HepG2 (cell line): Measurements from ENCODE around the gene CD300LD. TPM values are rescaled to one million over a fixed set of nuclear protein-coding genes. Genes with fewer than 3 reads are reported as not detected.

Experiments
- ATAC-seq: fragments of 200-7000 bp; cut with Tn5 transposase; 3 replicates; pipeline ENCODE4 v1.9.1; 2020; ENCODE audit warnings: mild to moderate bottlenecking, moderate library complexity
- Bru-seq: library from RNA; stranded (reverse); fragments of 400-500 nt; gene quantifications from one replicate; lab custom pipeline; 2021; lab: Mats Ljungman, UMichigan
- BruChase-seq, 2 experiments: library from RNA; stranded (reverse); fragments of 400-500 nt; gene quantifications; one replicate each; lab custom pipeline; 2021; lab: Mats Ljungman, UMichigan
- BruUV-seq: library from RNA; stranded (reverse); fragments of 400-500 nt; replicated peaks from 2 replicates; lab custom pipeline; 2021; lab: Mats Ljungman, UMichigan
- CTCF ChIA-PET: fragments of 300-600 bp; formaldehyde crosslinking; extraction: SDS; loops from one replicate; lab custom pipeline; 2021; ENCODE audit warnings: low total read pairs, inconsistent platforms, low intra/inter-chr PET ratio; lab: Yijun Ruan, JAX
- POLR2A ChIA-PET: fragments of 350-600 bp; sonication (Branson Sonifier 250); formaldehyde crosslinking; loops from one replicate; lab custom pipeline; 2020; ENCODE audit warnings: antibody characterized with exemption, inconsistent platforms; lab: Yijun Ruan, JAX
- DNase-seq: peaks from one replicate; pipeline ENCODE4 v3.0.0-alpha.2; 2015; ENCODE audit warnings: low spot score
- FAIRE-seq: peaks from 3 replicates; lab custom pipeline; 2011; peaks lifted over from hg19 to GRCh38; lab: Jason Lieb, UNC
- H2AFZ ChIP-seq: one replicate; pipeline ENCODE4 v1.6.1; 2011; ENCODE audit warnings: low read length, inconsistent platforms
- H3K27ac ChIP-seq: fragments of 300-600 bp; 3 replicates; pipeline ENCODE4 v1.8.0; 2011; ENCODE audit warnings: mixed run types, mild to moderate bottlenecking, mixed read lengths, low read length, inconsistent platforms; ENCODE audit not compliant: insufficient read depth; ENCODE audit errors: extremely low read length
- H3K27me3 ChIP-seq, 2 experiments: fragments of 200-600 bp in 1 of 2; 2 replicates in 1 of 2; 3 replicates in 1 of 2; pipeline versions ENCODE4 v1.6.0 to v1.8.0; 2011; ENCODE audit warnings: low read length in 2 of 2, mild to moderate bottlenecking in 2 of 2, moderate library complexity in 2 of 2, inconsistent platforms in 1 of 2; ENCODE audit not compliant: insufficient read depth in 2 of 2, control insufficient read depth in 1 of 2
- H3K36me3 ChIP-seq, 2 experiments: fragments of 200-600 bp in 1 of 2; replicated peaks in 1 of 2; 2 replicates in 1 of 2; 3 replicates in 1 of 2; pipeline versions ENCODE4 v1.5.1 to v1.8.0; 2011; ENCODE audit warnings: low read length in 2 of 2, inconsistent platforms in 1 of 2; ENCODE audit not compliant: insufficient read depth in 2 of 2, control insufficient read depth in 1 of 2
- H3K4me1 ChIP-seq: 2 replicates; pipeline ENCODE4 v1.5.1; 2012; ENCODE audit warnings: low read length, inconsistent platforms; ENCODE audit not compliant: insufficient read depth
- H3K4me2 ChIP-seq: 2 replicates; pipeline ENCODE4 v1.6.0; 2011; ENCODE audit warnings: low read depth, low read length, inconsistent platforms
- H3K4me3 ChIP-seq, 3 experiments: fragments of 200-600 bp in 1 of 3; sonication (generic), shearing (Covaris generic) in 1 of 3; replicated peaks in 1 of 3; 2 replicates each; pipeline ENCODE4 v1.5.1; 2011 to 2016; ENCODE audit warnings: low read length in 3 of 3, inconsistent platforms in 2 of 3, low read depth in 2 of 3, mild to moderate bottlenecking in 2 of 3, control low read depth in 1 of 3, mixed read lengths in 1 of 3; ENCODE audit not compliant: insufficient read depth in 1 of 3
- H3K79me2 ChIP-seq: one replicate; pipeline ENCODE4 v1.6.1; 2011; ENCODE audit warnings: low read length, inconsistent platforms; ENCODE audit not compliant: insufficient read depth
- H3K9ac ChIP-seq: 2 replicates; pipeline ENCODE4 v1.6.0; 2011; ENCODE audit warnings: mild to moderate bottlenecking, low read depth, low read length, inconsistent platforms; ENCODE audit not compliant: insufficient read depth
- H3K9me3 ChIP-seq: 2 replicates; pipeline ENCODE4 v1.5.1; 2012; ENCODE audit warnings: mild to moderate bottlenecking, low read length
- H4K20me1 ChIP-seq: 2 replicates; pipeline ENCODE4 v1.6.0; 2011; ENCODE audit warnings: inconsistent platforms, mild to moderate bottlenecking, low read length, moderate library complexity; ENCODE audit not compliant: insufficient read depth
- DR1 ChIP-seq: sonication (generic); formaldehyde crosslinking; IDR thresholded peaks from 2 replicates; pipeline ENCODE4 v1.8.0; 2021; ENCODE audit warnings: mild to moderate bottlenecking, missing genetic modification reagents, inconsistent platforms
- EP300 ChIP-seq, 3 experiments: sonication (generic) in 1 of 3; formaldehyde crosslinking in 1 of 3; IDR thresholded peaks; 2 replicates each; pipeline versions ENCODE4 v1.5.1 to v1.6.1; 2011 to 2020; ENCODE audit warnings: low read depth in 2 of 3, low read length in 2 of 3, borderline replicate concordance in 1 of 3, improper control_type of control experiment in 1 of 3, mild to moderate bottlenecking in 1 of 3, missing genetic modification reagents in 1 of 3, moderate library complexity in 1 of 3
- NR2F2 ChIP-seq: IDR thresholded peaks from 2 replicates; pipeline ENCODE4 v1.6.1; 2012; ENCODE audit warnings: low read depth, inconsistent platforms, borderline replicate concordance
- U2AF1 ChIP-seq: fragments of 200-400 bp; formaldehyde crosslinking; optimal IDR thresholded peaks from 2 replicates; pipeline ENCODE3; 2017; ENCODE audit warnings: mild to moderate bottlenecking, low read depth, low read length
- ZNF180 ChIP-seq: sonication (generic); formaldehyde crosslinking; IDR thresholded peaks from 2 replicates; pipeline ENCODE4 v1.4.0; 2020; ENCODE audit warnings: low read depth, missing genetic modification reagents, borderline replicate concordance
- ZNF770 ChIP-seq: sonication (generic); formaldehyde crosslinking; IDR thresholded peaks from 2 replicates; pipeline ENCODE4 v1.5.0; 2020; ENCODE audit warnings: mild to moderate bottlenecking, missing genetic modification reagents
- WGBS: methylation state at CpG from one replicate; pipeline ENCODE4 v1.1.6; 2017; ENCODE audit warnings: low lambda C conversion rate; 5-methylcytosine and 5-hydroxymethylcytosine counted together
- in situ Hi-C: cut with HindIII; loops from 2 replicates; pipeline ENCODE4 v1.10.0; 2017; ENCODE audit warnings: low pct_unique_long_range_greater_than_20kb; ENCODE audit not compliant: extremely low pct_ligation_motif_present
- intact Hi-C: fragments of 100-400 bp; cut with micrococcal nuclease; formaldehyde crosslinking; loops from one replicate; pipeline ENCODE4 v1.10.0; 2022; ENCODE audit not compliant: unreplicated experiment
- long read RNA-seq, 2 experiments: library from RNA in 1 of 2; library from polyadenylated mRNA in 1 of 2; stranded (forward) in 1 of 2; unstranded in 1 of 2; transcript quantifications; one replicate each; pipeline ENCODE4 v2.0.0, GENCODE V29; 2019 to 2022
- polyA minus RNA-seq, 3 experiments: library from RNA; depleted of rRNA, polyadenylated mRNA; stranded (reverse); fragments of >200 nt; gene quantifications; 2 replicates each; pipeline ENCODE4 v1.2.3, GENCODE V29; 2011; ENCODE audit warnings: low replicate concordance in 1 of 3
- polyA plus RNA-seq, 8 experiments: library from polyadenylated mRNA; depleted of rRNA in 3 of 8; stranded (reverse) in 7 of 8; unstranded in 1 of 8; fragments of >200 nt; fragmentation: Illumina TruSeq in 4 of 8; extraction: Trizol in 4 of 8; gene quantifications; 2 replicates each; pipeline versions ENCODE4 v1.2.1 to v1.2.3, GENCODE V29; 2011 to 2016; ENCODE audit warnings: low read depth in 4 of 8, missing spikeins in 1 of 8, mixed read lengths in 1 of 8; ENCODE audit not compliant: insufficient read depth in 1 of 8
- total RNA-seq, 5 experiments: library from RNA; depleted of rRNA; stranded (reverse); fragments of >200 nt; fragmentation: Illumina TruSeq; extraction: Trizol; gene quantifications; 2 replicates each; pipeline ENCODE4 v1.2.3, GENCODE V29; 2016; ENCODE audit warnings: low read depth in 1 of 5

Gene CD300LD
- not detected in 2 replicates for total RNA-seq (2016; rRNA removed; fragmentation: Illumina TruSeq; extraction: Trizol)
- not detected in 2 replicates for total RNA-seq (2016; cell fraction: cytosol; rRNA removed; fragmentation: Illumina TruSeq; extraction: Trizol; ENCODE audit: low read depth)
- not detected in 2 replicates for total RNA-seq (2016; cell fraction: insoluble cytoplasmic fraction; rRNA removed; fragmentation: Illumina TruSeq; extraction: Trizol)
- total RNA-seq (2016; cell fraction: membrane; rRNA removed; fragmentation: Illumina TruSeq; extraction: Trizol), result not detected in 2 replicates
- not detected in 2 replicates for total RNA-seq (2016; cell fraction: nucleus; rRNA removed; fragmentation: Illumina TruSeq; extraction: Trizol)
- not detected in 2 replicates for polyA plus RNA-seq (2011; rRNA removed)
- not detected in 2 replicates for polyA plus RNA-seq (2011; cell fraction: cytosol; rRNA removed)
- polyA plus RNA-seq (2011; cell fraction: nucleus; rRNA removed), result not detected in 2 replicates
- polyA plus RNA-seq (2012), result not detected in 2 replicates
- polyA plus RNA-seq (2016; cell fraction: cytosol; fragmentation: Illumina TruSeq; extraction: Trizol; ENCODE audit: low read depth), result not detected in 2 replicates
- not detected in 2 replicates for polyA plus RNA-seq (2016; cell fraction: insoluble cytoplasmic fraction; fragmentation: Illumina TruSeq; extraction: Trizol; ENCODE audit: low read depth)
- not detected in 2 replicates for polyA plus RNA-seq (2016; cell fraction: membrane; fragmentation: Illumina TruSeq; extraction: Trizol; ENCODE audit: low read depth)
- not detected in 2 replicates for polyA plus RNA-seq (2016; cell fraction: nucleus; fragmentation: Illumina TruSeq; extraction: Trizol; ENCODE audit: insufficient read depth, low read depth)
- not detected in 2 replicates for polyA minus RNA-seq (2011; rRNA and poly(A)+ RNA removed; ENCODE audit: low replicate concordance)
- polyA minus RNA-seq (2011; cell fraction: cytosol; rRNA and poly(A)+ RNA removed), result not detected in 2 replicates
- polyA minus RNA-seq (2011; cell fraction: nucleus; rRNA and poly(A)+ RNA removed), result not detected in 2 replicates
- not detected for Bru-seq, nascent RNA
- not detected for BruChase-seq, experiment 1, labeled RNA remaining after a 6-hour chase
- not detected for BruChase-seq, experiment 2, labeled RNA remaining after a 2-hour chase
- long read RNA-seq, experiment 1, result 0 reads
- long read RNA-seq, experiment 2, result 0 reads

GRCh38 chr17:74592087-74592990, at the start of gene CD300LD:
TSS of gene CD300LD (minus strand) at chr17:74592283. CDS start at chr17:74592202, 81 bp downstream.
- H3K79me2 ChIP-seq, result no peaks in the 10 kb centered on the region
- WGBS, result 21% methylated on average over 14 of the region's 14 CpGs
- ChIA-PET CTCF (no interaction called here), POLR2A (no interaction called here)
- FAIRE-seq (no peak), ATAC-seq (no peak), DNase-seq (no peak)
- H3K27me3 ChIP-seq, result peaks cover 0 to 17% of the 10 kb centered on the region in 2 experiments; a peak in 2 of 5 replicates
- no peaks in the 10 kb centered on the region for H3K9me3 ChIP-seq
- in situ Hi-C loops, result no loop called here
- no peaks in the 10 kb centered on the region for H3K4me1 ChIP-seq
- H3K4me3 ChIP-seq, result no peak within 1 kb of the TSS
- TF ChIP-seq NR2F2 (no peak), U2AF1 (no peak), ZNF180 (no peak), EP300 (IDR thresholded peaks at IDR 0.05; ENCODE audit: low read depth in 2 of 2, low read length in 2 of 2) (no peak), EP300 (CRISPR knock-in tag; IDR thresholded peaks at IDR 0.05; ENCODE audit: borderline replicate concordance) (no peak), ZNF770 (CRISPR knock-in tag) (no peak), DR1 (CRISPR knock-in tag) (no peak)
- H3K27ac ChIP-seq, result no peak within 1 kb of the TSS
- no peaks in the 10 kb centered on the region for H4K20me1 ChIP-seq
- H3K4me2 ChIP-seq, result no peak within 1 kb of the TSS
- no peak within 1 kb of the TSS for H3K9ac ChIP-seq
- no TSS peak for BruUV-seq
- no peak within 1 kb of the TSS for H2AFZ ChIP-seq
- intact Hi-C loops, result no loop called here
- H3K36me3 ChIP-seq, result no peaks in the 10 kb centered on the region
